ENCODE results near the gene ZNRF2.

Gene ZNRF2

GRCh38 chr7:30241767-30242166 is 42.6 kb upstream of the ZNRF2 start:
- Histone ChIP-seq H3K23ac (ENCODE audit: low read depth, low read length, poor library complexity) (no peak overlapping the region), H3K9ac (ENCODE audit: low read depth, low read length, poor library complexity) (no peak overlapping the region), H4K8ac (ENCODE audit: low read depth, low read length) (no peak overlapping the region), H3K27ac (replicated peaks; ENCODE audit: low read length) (no peak overlapping the region), H4K91ac (ENCODE audit: low read depth, low read length, poor library complexity) (no peak overlapping the region), H2AK5ac (ENCODE audit: low read depth, low read length) (no peak overlapping the region), H3K79me1 (ENCODE audit: low read depth, low read length) (no peaks in the 10 kb centered on the region), H3K27me3 (ENCODE audit: control insufficient read depth in 3 of 3, insufficient read depth in 3 of 3, low read depth in 1 of 3, low read length in 3 of 3) (peaks cover 0 to 9% (median 0%) of the 10 kb centered on the region in 3 experiments), H3K4ac (ENCODE audit: low read length) (no peak overlapping the region), H2BK5ac (ENCODE audit: low read length) (no peak overlapping the region), H3K9me3 (replicated peaks in 1 of 2; ENCODE audit: control insufficient read depth in 2 of 2, insufficient read depth in 1 of 2, low read depth in 1 of 2, low read length in 2 of 2) (peaks cover 0 to 3% of the 10 kb centered on the region in 2 donors), H3K14ac (ENCODE audit: low read length) (no peak overlapping the region), H2BK120ac (ENCODE audit: low read depth, low read length) (no peak overlapping the region), H2BK15ac (ENCODE audit: low read length) (no peak overlapping the region), H2AFZ (ENCODE audit: low read length) (no peak overlapping the region), H3K18ac (ENCODE audit: low read length) (no peak overlapping the region), H3K36me3 (replicated peaks in 1 of 2; ENCODE audit: control insufficient read depth in 2 of 2, insufficient read depth in 2 of 2, low read length in 2 of 2) (no peaks in the 10 kb centered on the region), H2BK12ac (ENCODE audit: low read length) (no peak overlapping the region), H3K4me3 (ENCODE audit: low read length in 2 of 2) (no peak overlapping the region), H3K4me1 (ENCODE audit: control insufficient read depth in 2 of 2, insufficient read depth in 1 of 2, low read depth in 1 of 2, low read length in 2 of 2) (peaks cover 0 to under 1% of the 10 kb centered on the region in 2 donors), H3K4me2 (ENCODE audit: insufficient read depth, low read length, poor library complexity, severe bottlenecking) (no peak overlapping the region)
- DNase-seq (ENCODE audit: low spot score): no peak
- no CpG with 5 or more reads among the region's 2 CpGs for WGBS, 2 donors (ENCODE audit: extremely low coverage in 2 of 2, insufficient read length in 2 of 2, insufficient replicate concordance in 1 of 2)

DNA sequence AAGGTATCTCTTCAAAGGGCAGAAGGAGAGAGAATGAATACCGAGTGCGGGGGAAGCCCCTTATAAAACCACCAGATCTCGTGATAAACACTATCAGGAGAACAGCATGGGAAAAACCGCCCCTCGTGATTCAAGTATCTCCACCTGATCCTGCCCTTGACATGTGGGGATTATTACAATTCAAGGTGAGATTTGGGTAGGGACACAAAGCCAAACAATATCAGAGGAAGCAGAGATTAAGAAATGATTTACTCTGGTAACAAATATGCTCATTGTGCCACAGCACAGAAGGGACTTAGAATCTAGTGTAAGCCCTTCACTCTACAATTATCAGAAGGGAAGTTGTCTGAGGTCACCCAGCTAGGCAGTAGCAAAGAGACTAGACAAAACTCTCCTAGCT is 40.1 kb upstream of the ZNRF2 start:
- no peak overlapping the region for H3K14ac ChIP-seq (ENCODE audit: low read length)
- H4K91ac ChIP-seq (ENCODE audit: low read depth, low read length, poor library complexity): no peak overlapping the region
- no peak overlapping the region for H3K18ac ChIP-seq (ENCODE audit: low read length)
- no peak overlapping the region for H2AK5ac ChIP-seq (ENCODE audit: low read depth, low read length)
- DNase-seq (ENCODE audit: low spot score): no peak
- H3K23ac ChIP-seq (ENCODE audit: low read depth, low read length, poor library complexity): no peak overlapping the region
- H3K9ac ChIP-seq (ENCODE audit: low read depth, low read length, poor library complexity): no peak overlapping the region
- H3K27ac ChIP-seq (replicated peaks; ENCODE audit: low read length): no peak overlapping the region
- peaks cover 7% of the 10 kb centered on the region in 2 donors for H3K4me1 ChIP-seq (ENCODE audit: control insufficient read depth in 2 of 2, insufficient read depth in 1 of 2, low read depth in 1 of 2, low read length in 2 of 2)
- H2BK5ac ChIP-seq (ENCODE audit: low read length): no peak overlapping the region
- no peak overlapping the region for H3K4me3 ChIP-seq (ENCODE audit: low read length in 2 of 2)
- H2AFZ ChIP-seq (ENCODE audit: low read length): no peak overlapping the region
- no peaks in the 10 kb centered on the region for H3K27me3 ChIP-seq (ENCODE audit: control insufficient read depth in 3 of 3, insufficient read depth in 3 of 3, low read depth in 1 of 3, low read length in 3 of 3)
- peaks cover 0 to 3% of the 10 kb centered on the region in 2 donors for H3K9me3 ChIP-seq (replicated peaks in 1 of 2; ENCODE audit: control insufficient read depth in 2 of 2, insufficient read depth in 1 of 2, low read depth in 1 of 2, low read length in 2 of 2)
- WGBS, 2 donors (ENCODE audit: extremely low coverage in 2 of 2, insufficient read length in 2 of 2, insufficient replicate concordance in 1 of 2): no CpG with 5 or more reads among the region's 5 CpGs
- no peak overlapping the region for H2BK120ac ChIP-seq (ENCODE audit: low read depth, low read length)
- no peak overlapping the region for H3K4ac ChIP-seq (ENCODE audit: low read length)
- no peak overlapping the region for H3K4me2 ChIP-seq (ENCODE audit: insufficient read depth, low read length, poor library complexity, severe bottlenecking)
- no peaks in the 10 kb centered on the region for H3K79me1 ChIP-seq (ENCODE audit: low read depth, low read length)
- H2BK15ac ChIP-seq (ENCODE audit: low read length): no peak overlapping the region
- no peak overlapping the region for H2BK12ac ChIP-seq (ENCODE audit: low read length)
- H3K36me3 ChIP-seq (replicated peaks in 1 of 2; ENCODE audit: control insufficient read depth in 2 of 2, insufficient read depth in 2 of 2, low read length in 2 of 2): no peaks in the 10 kb centered on the region
- no peak overlapping the region for H4K8ac ChIP-seq (ENCODE audit: low read depth, low read length)

GRCh38 chr7:30245913-30246312 is 38.5 kb upstream of the ZNRF2 start:
- Histone ChIP-seq H4K8ac (ENCODE audit: low read depth, low read length) (no peak overlapping the region), H3K9ac (ENCODE audit: low read depth, low read length, poor library complexity) (no peak overlapping the region), H3K79me1 (ENCODE audit: low read depth, low read length) (no peaks in the 10 kb centered on the region), H2BK120ac (ENCODE audit: low read depth, low read length) (no peak overlapping the region), H2AFZ (ENCODE audit: low read length) (no peak overlapping the region), H3K4ac (ENCODE audit: low read length) (no peak overlapping the region), H3K27me3 (ENCODE audit: control insufficient read depth in 3 of 3, insufficient read depth in 3 of 3, low read depth in 1 of 3, low read length in 3 of 3) (no peaks in the 10 kb centered on the region), H3K4me3 (ENCODE audit: low read length in 2 of 2) (no peak overlapping the region), H3K4me2 (ENCODE audit: insufficient read depth, low read length, poor library complexity, severe bottlenecking) (no peak overlapping the region), H3K36me3 (replicated peaks in 1 of 2; ENCODE audit: control insufficient read depth in 2 of 2, insufficient read depth in 2 of 2, low read length in 2 of 2) (no peaks in the 10 kb centered on the region), H2AK5ac (ENCODE audit: low read depth, low read length) (no peak overlapping the region), H2BK12ac (ENCODE audit: low read length) (peak overlapping the region; percentile 68), H2BK15ac (ENCODE audit: low read length) (no peak overlapping the region), H4K91ac (ENCODE audit: low read depth, low read length, poor library complexity) (no peak overlapping the region), H3K27ac (replicated peaks; ENCODE audit: low read length) (no peak overlapping the region), H3K23ac (ENCODE audit: low read depth, low read length, poor library complexity) (no peak overlapping the region), H3K9me3 (replicated peaks in 1 of 2; ENCODE audit: control insufficient read depth in 2 of 2, insufficient read depth in 1 of 2, low read depth in 1 of 2, low read length in 2 of 2) (peaks cover 0 to 3% of the 10 kb centered on the region in 2 donors), H3K14ac (ENCODE audit: low read length) (no peak overlapping the region), H2BK5ac (ENCODE audit: low read length) (no peak overlapping the region), H3K18ac (ENCODE audit: low read length) (peak overlapping the region; percentile 22), H3K4me1 (ENCODE audit: control insufficient read depth in 2 of 2, insufficient read depth in 1 of 2, low read depth in 1 of 2, low read length in 2 of 2) (peaks cover 7% of the 10 kb centered on the region in 2 donors)
- DNase-seq (ENCODE audit: low spot score): no peak
- no CpG with 5 or more reads among the region's 7 CpGs for WGBS, 2 donors (ENCODE audit: extremely low coverage in 2 of 2, insufficient read length in 2 of 2, insufficient replicate concordance in 1 of 2)

DNA sequence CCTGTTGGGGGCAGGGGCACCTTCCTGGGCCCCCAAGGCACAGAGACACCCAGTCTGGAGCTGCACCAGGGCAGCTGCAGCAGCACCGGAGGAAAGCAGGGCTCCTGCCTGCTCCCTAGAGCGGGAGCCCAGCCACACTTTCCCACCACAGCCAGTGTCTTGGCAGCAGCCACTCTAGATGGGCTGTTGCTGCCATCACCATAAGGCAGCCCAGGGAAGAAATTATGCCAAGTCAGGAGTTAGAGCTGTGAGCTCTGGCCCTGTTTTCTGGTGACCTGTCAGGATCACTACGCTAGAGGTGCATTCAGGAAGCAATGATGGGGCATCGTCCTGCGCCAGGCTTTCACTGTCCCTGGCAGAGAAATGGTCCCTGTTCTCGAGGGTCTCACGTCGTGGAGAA is 38.0 kb upstream of the ZNRF2 start:
- H3K27me3 ChIP-seq (ENCODE audit: control insufficient read depth in 3 of 3, insufficient read depth in 3 of 3, low read depth in 1 of 3, low read length in 3 of 3): no peaks in the 10 kb centered on the region

More for the DNA sequence above, 38.0 kb upstream of the ZNRF2 start:
- no peak overlapping the region for H4K91ac ChIP-seq (ENCODE audit: low read depth, low read length, poor library complexity)
- no CpG with 5 or more reads among the region's 8 CpGs for WGBS, 2 donors (ENCODE audit: extremely low coverage in 2 of 2, insufficient read length in 2 of 2, insufficient replicate concordance in 1 of 2)
- H3K14ac ChIP-seq (ENCODE audit: low read length): no peak overlapping the region
- no peak overlapping the region for H2BK5ac ChIP-seq (ENCODE audit: low read length)
- H3K23ac ChIP-seq (ENCODE audit: low read depth, low read length, poor library complexity): no peak overlapping the region
- no peak for DNase-seq (ENCODE audit: low spot score)
- no peak overlapping the region for H2AK5ac ChIP-seq (ENCODE audit: low read depth, low read length)
- no peak overlapping the region for H3K4ac ChIP-seq (ENCODE audit: low read length)
- H3K18ac ChIP-seq (ENCODE audit: low read length): peak overlapping the region; percentile 22
- no peaks in the 10 kb centered on the region for H3K36me3 ChIP-seq (replicated peaks in 1 of 2; ENCODE audit: control insufficient read depth in 2 of 2, insufficient read depth in 2 of 2, low read length in 2 of 2)
- peaks cover 0 to 3% of the 10 kb centered on the region in 2 donors for H3K9me3 ChIP-seq (replicated peaks in 1 of 2; ENCODE audit: control insufficient read depth in 2 of 2, insufficient read depth in 1 of 2, low read depth in 1 of 2, low read length in 2 of 2)
- no peaks in the 10 kb centered on the region for H3K79me1 ChIP-seq (ENCODE audit: low read depth, low read length)
- H3K27ac ChIP-seq (replicated peaks; ENCODE audit: low read length): no peak overlapping the region
- H2BK12ac ChIP-seq (ENCODE audit: low read length): peak overlapping the region; percentile 68
- no peak overlapping the region for H3K4me2 ChIP-seq (ENCODE audit: insufficient read depth, low read length, poor library complexity, severe bottlenecking)
- H3K9ac ChIP-seq (ENCODE audit: low read depth, low read length, poor library complexity): no peak overlapping the region
- H2BK120ac ChIP-seq (ENCODE audit: low read depth, low read length): no peak overlapping the region
- H3K4me3 ChIP-seq (ENCODE audit: low read length in 2 of 2): no peak overlapping the region
- no peak overlapping the region for H2AFZ ChIP-seq (ENCODE audit: low read length)
- no peak overlapping the region for H4K8ac ChIP-seq (ENCODE audit: low read depth, low read length)
- H2BK15ac ChIP-seq (ENCODE audit: low read length): no peak overlapping the region
- peaks cover 7% of the 10 kb centered on the region in 2 donors for H3K4me1 ChIP-seq (ENCODE audit: control insufficient read depth in 2 of 2, insufficient read depth in 1 of 2, low read depth in 1 of 2, low read length in 2 of 2)
